Activated T-cell treated with anti-CD3 and anti-CD28 coated beads, Interleukin-2, amount 50 U/mL, for 72 hours (primary cell): ENCODE results near the gene SLC23A1. TPM values are rescaled to one million over a fixed set of nuclear protein-coding genes. Genes with fewer than 3 reads are reported as not detected.
A peak's percentile ranks its signal among the peaks of the same experiment; 100 is the strongest.

Experiments
- ATAC-seq, 2 donors: fragments of 150-1000 bp; cut with Tn5 transposase; replicated peaks in 1 of 2; 2 replicates each; pipeline ENCODE4 v1.10.0; 2021; ENCODE audit warnings: moderate library complexity in 2 of 2, mild to moderate bottlenecking in 1 of 2
- DNase-seq, 2 donors: peaks; one replicate each; pipeline ENCODE4 v3.0.0; 2021 to 2022; ENCODE audit warnings: mixed read lengths in 1 of 2
- H3K27ac Mint-ChIP-seq: one replicate; pipeline ENCODE4 v1.8.0; 2022; ENCODE audit warnings: mild to moderate bottlenecking, moderate library complexity, mixed read lengths
- H3K27me3 Mint-ChIP-seq: one replicate; pipeline ENCODE4 v1.8.0; 2022; ENCODE audit warnings: low read depth, mixed read lengths
- H3K36me3 Mint-ChIP-seq, 2 donors: one replicate each; pipeline ENCODE4 v1.8.0; 2022; ENCODE audit warnings: mixed read lengths in 2 of 2, mild to moderate bottlenecking in 1 of 2; ENCODE audit not compliant: insufficient read depth in 2 of 2
- H3K4me1 Mint-ChIP-seq: one replicate; pipeline ENCODE4 v1.8.0; 2022; ENCODE audit warnings: low read depth, mixed read lengths
- H3K4me3 Mint-ChIP-seq, 2 donors: one replicate each; pipeline ENCODE4 v1.8.0; 2022; ENCODE audit warnings: mild to moderate bottlenecking in 2 of 2, mixed read lengths in 2 of 2, moderate library complexity in 2 of 2
- H3K9me3 Mint-ChIP-seq, 2 donors: one replicate each; pipeline ENCODE4 v1.8.0; 2022; ENCODE audit warnings: mixed read lengths in 2 of 2
- total RNA-seq, 2 donors: library from RNA; stranded (reverse); gene quantifications; one replicate each; pipeline ENCODE4 v1.2.3, GENCODE V29; 2022

Gene SLC23A1
- 1 to 10 TPM; 1.9 to 2.8 TPM for total RNA-seq

DNA sequence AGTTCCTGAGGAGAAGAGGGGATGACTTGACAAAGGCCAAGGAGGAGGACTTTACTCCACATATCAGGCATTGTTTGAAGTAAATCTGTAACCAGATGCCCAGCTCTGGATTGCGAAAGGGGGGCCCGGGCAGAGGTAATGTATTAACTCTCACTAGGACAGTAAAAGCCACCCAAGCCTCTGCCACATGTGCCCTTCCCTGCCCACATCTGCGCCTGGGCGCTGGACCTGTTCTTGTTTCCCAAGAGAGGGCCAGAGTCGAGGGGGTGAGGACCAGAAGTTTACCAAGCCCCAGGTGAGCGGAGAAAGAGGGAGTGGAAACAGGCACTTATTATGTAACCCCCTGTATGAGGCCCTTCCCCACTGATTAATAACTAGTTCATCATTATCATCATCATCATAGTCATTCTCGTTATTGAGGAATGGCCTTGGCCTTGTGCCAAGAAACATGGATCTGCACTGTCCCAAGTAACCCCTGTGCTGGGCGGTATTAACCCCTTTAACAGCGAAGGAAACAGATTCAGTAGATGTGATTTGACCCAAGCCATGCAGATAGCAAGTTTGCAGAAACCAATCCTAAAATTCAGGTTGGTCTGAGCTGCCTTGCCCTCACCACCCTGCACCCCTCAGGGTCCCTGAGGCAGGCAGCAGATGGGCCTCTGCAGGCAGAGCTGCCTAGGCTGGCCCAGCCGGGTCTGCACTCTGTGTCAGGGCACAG, at the start of gene SLC23A1:
Gene SLC23A1, minus strand, starts transcription at position 23 of the 718 bp plus-strand sequence. CDS start 44 bp downstream, outside the sequence.
- Mint-ChIP-seq H3K27me3 (no peaks in the 10 kb centered on the region), H3K4me3 (peak within 1 kb of the TSS in 1 of 2 donors; percentile 29), H3K9me3 (no peaks in the 10 kb centered on the region), H3K27ac (no peak within 1 kb of the TSS), H3K4me1 (peaks cover 39% of the 10 kb centered on the region), H3K36me3 (no peaks in the 10 kb centered on the region)
- ATAC-seq (no peak), DNase-seq (no peak)

DNA sequence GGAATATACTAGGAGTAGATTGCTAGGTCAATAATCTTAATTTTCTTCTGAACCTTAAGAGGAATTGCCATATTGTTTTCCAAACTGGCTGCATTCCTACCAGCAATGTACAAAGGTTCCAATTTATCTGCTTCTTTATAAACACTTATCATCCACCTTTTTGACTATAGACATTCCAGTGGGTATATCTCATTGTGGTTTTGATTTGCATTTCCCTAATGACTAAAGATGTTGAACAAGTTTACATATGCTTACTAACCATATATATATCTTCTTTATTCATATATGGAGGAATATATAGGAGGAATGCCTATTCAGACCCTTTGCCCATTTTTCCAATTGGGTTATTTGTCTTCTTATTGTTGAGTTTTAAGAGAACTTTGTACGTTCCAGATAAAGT, 48.6 kb upstream of the SLC23A1 start:
- H3K27me3 Mint-ChIP-seq = no peaks in the 10 kb centered on the region
- H3K4me3 Mint-ChIP-seq = no peak overlapping the region
- ATAC-seq = no peak
- peaks cover 8 to 24% of the 10 kb centered on the region in 2 donors for H3K36me3 Mint-ChIP-seq
- no peaks in the 10 kb centered on the region for H3K9me3 Mint-ChIP-seq
- peaks cover 27% of the 10 kb centered on the region for H3K4me1 Mint-ChIP-seq
- no peak for DNase-seq
- H3K27ac Mint-ChIP-seq = no peak overlapping the region

DNA sequence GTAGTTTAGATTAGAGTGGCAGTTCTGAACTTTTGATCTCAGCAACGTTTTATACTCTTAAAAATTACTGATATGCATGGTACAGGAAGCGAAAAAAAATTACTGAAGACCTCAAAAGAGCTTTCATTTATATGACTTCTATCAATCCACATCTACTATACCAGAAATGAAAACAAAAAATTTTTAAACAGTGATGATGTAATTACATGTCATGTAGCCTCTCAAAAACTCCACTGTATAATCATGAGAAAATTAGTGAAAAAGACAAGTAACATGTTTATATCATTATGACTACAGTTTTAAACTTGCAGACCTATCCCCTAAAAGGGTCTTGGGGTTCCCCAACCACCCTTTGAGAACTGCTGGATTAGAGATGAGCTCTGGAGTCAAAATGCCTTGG, 46.9 kb upstream of the SLC23A1 start:
- H3K27ac Mint-ChIP-seq = peak overlapping the region; percentile 87
- peaks cover 8 to 19% of the 10 kb centered on the region in 2 donors for H3K36me3 Mint-ChIP-seq
- no peaks in the 10 kb centered on the region for H3K9me3 Mint-ChIP-seq
- no peak for DNase-seq
- peak overlapping the region in 1 of 2 donors; percentile 50 for H3K4me3 Mint-ChIP-seq
- H3K27me3 Mint-ChIP-seq = no peaks in the 10 kb centered on the region
- ATAC-seq = peak; percentile 71 to 83
- peaks cover 26% of the 10 kb centered on the region for H3K4me1 Mint-ChIP-seq

DNA sequence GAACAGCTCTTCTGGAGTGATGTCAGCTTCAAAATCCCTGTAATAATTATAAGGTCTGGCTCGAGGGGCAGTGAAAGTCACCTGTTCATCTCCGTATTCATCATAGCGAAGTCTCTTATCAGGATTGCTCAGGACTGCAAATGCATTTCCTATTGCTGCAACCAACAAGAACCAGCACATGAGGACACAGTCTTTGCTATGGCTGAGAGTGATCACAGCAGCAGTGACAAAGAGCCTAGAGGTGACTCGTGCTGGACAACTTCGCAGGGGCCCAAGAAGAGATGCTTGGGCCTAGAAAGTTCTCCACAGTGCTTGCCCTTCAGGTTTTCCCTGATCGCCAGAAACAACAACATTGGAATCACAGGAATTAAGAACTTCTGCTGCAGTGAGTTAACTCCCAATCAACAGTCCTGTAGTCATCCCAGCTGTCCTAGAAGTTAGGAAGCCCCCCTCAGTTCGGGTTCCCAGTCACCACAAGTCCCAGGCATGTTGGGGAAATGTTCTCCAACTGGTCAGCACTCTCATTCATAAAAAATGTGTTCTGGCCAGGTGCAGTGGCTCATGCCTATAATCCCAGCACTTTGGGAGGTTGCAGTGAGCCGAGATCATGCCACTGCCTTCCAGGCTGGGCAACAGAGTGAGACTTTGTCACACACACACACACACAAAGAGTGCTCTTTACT, 43.2 kb upstream of the SLC23A1 start:
- Mint-ChIP-seq H3K36me3 (peaks cover 11 to 27% of the 10 kb centered on the region in 2 donors), H3K4me1 (peaks cover 26% of the 10 kb centered on the region)

DNA sequence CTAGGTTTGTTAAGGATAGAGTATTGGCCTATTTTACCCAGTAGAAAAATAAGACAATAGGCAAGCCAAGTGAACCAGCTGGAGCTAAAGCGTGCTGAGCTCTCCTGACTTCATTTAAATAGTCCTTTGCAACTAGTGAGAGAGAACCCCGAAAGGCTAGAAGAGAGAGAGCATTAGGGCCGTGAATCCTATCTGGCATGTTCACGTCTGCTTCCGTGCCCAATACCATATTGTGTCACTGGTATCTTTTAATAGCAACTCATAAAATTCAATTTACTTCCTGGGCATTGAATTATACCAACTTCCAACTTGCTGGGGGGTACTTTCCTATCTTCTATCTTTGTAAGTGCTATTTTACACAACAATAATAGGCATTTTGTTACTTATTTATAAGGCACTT, 42.4 kb upstream of the SLC23A1 start:
- no peak for ATAC-seq
- no peaks in the 10 kb centered on the region for H3K27me3 Mint-ChIP-seq

More for the DNA sequence above, 43.2 kb upstream of the SLC23A1 start:
- Mint-ChIP-seq H3K27ac (no peak overlapping the region), H3K27me3 (no peaks in the 10 kb centered on the region), H3K4me3 (no peak overlapping the region), H3K9me3 (no peaks in the 10 kb centered on the region)
- no peak for DNase-seq
- no peak for ATAC-seq

DNA sequence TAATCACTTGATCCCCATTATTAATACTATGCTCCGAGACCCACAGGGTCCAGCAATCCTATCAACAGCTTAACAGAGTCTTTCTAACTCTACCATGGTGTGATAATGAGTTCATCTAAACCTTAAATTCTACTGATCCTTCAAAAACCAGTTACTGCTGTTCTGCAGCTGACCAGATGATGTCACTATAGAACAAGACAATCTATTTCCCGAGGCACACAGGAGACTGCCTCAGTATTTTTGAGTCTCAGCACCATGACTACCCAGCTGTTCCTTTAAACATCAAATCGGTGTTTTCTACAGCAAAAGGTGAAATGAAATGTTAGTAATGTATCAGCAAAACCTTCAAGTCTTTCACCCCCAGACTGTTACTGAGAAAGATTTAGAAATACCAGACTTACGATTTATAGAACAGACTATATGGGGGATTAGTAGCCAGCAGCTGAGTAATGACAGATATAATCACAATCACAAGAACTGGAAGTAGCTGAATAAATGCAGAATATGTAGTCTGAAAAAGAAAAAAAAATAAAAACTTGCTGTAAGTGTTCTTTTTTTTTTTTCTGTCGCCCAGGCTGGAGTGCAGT, 39.3 kb upstream of the SLC23A1 start:
- DNase-seq (peak; percentile 50 to 63), ATAC-seq (peak; percentile 84 to 93)
- Mint-ChIP-seq H3K27ac (peak overlapping the region; percentile 66), H3K9me3 (no peaks in the 10 kb centered on the region), H3K4me3 (no peak overlapping the region), H3K27me3 (no peaks in the 10 kb centered on the region), H3K36me3 (peaks cover 15 to 37% of the 10 kb centered on the region in 2 donors), H3K4me1 (peaks cover 25% of the 10 kb centered on the region)

More for the DNA sequence above, 42.4 kb upstream of the SLC23A1 start:
- Mint-ChIP-seq H3K4me1 (peaks cover 18% of the 10 kb centered on the region), H3K9me3 (no peaks in the 10 kb centered on the region), H3K4me3 (no peak overlapping the region), H3K27ac (no peak overlapping the region), H3K36me3 (peaks cover 11 to 32% of the 10 kb centered on the region in 2 donors)
- no peak for DNase-seq

DNA sequence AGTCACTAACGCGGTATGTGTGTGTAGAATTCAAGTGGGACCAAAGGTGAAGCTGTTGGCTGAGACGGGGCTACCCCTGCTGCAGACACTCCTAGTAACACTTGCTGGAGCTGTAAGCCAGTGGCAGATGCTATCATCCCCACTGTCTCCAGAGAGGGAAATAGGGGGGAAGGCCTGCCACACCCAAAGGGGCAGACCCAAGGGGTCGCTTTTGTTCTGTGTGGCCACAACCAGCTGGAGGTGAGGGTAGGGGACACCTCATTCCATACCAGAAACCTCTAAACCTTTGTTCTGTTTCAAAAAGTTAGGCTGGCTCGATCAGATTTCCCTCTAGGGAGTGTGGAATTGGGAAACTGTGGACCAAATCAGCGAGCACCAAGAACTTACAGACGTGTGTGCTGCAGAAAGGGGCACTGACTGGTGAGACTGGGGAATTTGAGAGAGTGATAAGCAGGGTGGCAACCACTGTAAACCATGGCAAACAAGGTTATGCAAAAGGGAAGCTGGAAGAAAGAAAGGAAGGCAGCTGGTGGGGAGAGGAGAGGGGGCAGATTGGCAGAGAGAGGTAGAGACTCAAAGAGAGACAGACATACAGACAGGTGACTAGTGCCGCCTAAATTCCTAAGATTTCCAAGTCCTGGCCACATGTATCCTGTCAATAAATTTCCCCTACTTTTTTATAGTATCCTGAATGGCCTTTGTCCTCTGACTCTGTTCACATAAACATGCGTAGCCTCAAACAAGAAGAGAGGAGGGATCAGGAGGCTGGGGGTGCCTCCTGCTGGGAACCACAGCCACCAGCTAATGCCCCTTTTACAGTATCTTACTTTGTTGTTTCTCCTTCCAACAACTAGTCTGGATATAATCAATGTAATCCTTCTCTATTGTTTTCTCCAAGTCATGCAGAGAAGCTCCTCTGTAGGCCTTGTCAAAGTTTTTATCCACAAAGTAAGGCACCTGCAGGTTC, 36.4 kb upstream of the SLC23A1 start:
- H3K4me3 Mint-ChIP-seq = no peak overlapping the region
- no peaks in the 10 kb centered on the region for H3K27me3 Mint-ChIP-seq
- ATAC-seq (no peak), DNase-seq (no peak)
- peaks cover 15 to 36% of the 10 kb centered on the region in 2 donors for H3K36me3 Mint-ChIP-seq
- peaks cover 54% of the 10 kb centered on the region for H3K4me1 Mint-ChIP-seq
- H3K9me3 Mint-ChIP-seq = no peaks in the 10 kb centered on the region
- no peak overlapping the region for H3K27ac Mint-ChIP-seq

DNA sequence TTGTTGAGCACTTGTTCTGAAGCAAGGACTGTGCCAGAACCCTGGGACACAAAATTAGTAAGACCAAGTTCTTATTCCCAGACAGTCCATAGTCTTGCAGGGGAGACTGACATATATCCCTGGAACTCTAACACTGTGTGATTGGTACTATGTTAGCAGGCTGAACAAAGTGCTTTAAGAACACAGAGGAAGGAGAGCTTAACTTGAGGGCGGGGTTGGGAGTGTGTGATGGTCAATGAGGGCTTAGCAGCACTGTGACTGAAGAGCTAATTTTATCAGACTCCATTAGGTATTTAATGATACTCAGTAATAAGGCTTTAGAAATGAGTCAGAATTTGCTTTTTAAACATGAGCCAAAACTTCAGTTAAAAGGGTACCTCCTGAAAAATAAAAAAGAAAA, 35.7 kb upstream of the SLC23A1 start:
- Mint-ChIP-seq H3K27ac (peak overlapping the region; percentile 87), H3K4me3 (no peak overlapping the region), H3K27me3 (no peaks in the 10 kb centered on the region), H3K4me1 (peaks cover 61% of the 10 kb centered on the region), H3K36me3 (peaks cover 13 to 35% of the 10 kb centered on the region in 2 donors), H3K9me3 (no peaks in the 10 kb centered on the region)
- DNase-seq (no peak), ATAC-seq (no peak)

DNA sequence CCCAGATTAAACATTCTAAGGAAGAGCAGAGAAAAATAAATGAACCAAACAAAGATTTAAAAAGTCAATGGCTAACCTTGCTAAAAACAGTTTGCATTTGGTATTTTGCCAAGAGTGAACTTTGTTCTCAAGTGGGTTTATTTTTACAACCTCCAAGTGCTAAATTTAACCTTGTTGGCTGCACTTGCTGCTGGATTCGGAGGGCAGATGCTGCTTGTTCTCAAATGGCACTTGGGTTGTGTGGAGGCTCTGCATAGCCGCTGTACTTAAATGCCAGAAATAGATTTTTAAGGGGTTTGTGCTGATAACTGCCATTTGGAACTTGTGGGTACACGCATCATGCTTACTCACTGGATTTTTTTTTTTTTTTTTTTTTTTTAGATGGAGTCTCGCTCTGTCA, 34.1 kb upstream of the SLC23A1 start:
- Mint-ChIP-seq H3K36me3 (peaks cover 10 to 29% of the 10 kb centered on the region in 2 donors), H3K27me3 (no peaks in the 10 kb centered on the region), H3K4me3 (peak overlapping the region in 1 of 2 donors; percentile 51), H3K9me3 (no peaks in the 10 kb centered on the region), H3K27ac (peak overlapping the region; percentile 98), H3K4me1 (peaks cover 71% of the 10 kb centered on the region)
- DNase-seq = no peak
- ATAC-seq = peak in 1 of 2 donors; percentile 12

DNA sequence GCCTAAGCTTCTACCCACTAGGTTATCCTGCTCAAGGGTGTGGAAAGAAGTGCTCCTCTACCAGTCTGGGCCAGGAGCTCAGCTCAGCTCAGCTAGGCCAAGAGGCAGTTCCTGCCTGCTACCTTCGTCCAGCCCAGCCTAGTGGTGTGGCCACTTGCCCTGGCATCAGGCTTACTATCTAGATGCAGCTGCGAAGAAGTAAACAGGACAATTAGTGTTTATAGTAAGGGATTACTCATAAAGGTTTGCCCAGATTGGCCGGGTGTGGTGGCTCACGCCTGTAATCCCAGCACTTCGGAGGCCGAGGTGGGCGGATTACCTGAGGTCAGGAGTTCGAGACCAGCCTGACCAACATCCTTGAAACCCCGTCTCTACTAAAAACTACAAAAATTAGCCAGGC, 33.6 kb upstream of the SLC23A1 start:
- Mint-ChIP-seq H3K9me3 (no peaks in the 10 kb centered on the region), H3K27me3 (no peaks in the 10 kb centered on the region), H3K36me3 (peaks cover 9 to 28% of the 10 kb centered on the region in 2 donors), H3K27ac (peak overlapping the region; percentile 98), H3K4me1 (peaks cover 69% of the 10 kb centered on the region), H3K4me3 (peak overlapping the region in 1 of 2 donors; percentile 51)
- no peak for ATAC-seq
- DNase-seq = no peak

DNA sequence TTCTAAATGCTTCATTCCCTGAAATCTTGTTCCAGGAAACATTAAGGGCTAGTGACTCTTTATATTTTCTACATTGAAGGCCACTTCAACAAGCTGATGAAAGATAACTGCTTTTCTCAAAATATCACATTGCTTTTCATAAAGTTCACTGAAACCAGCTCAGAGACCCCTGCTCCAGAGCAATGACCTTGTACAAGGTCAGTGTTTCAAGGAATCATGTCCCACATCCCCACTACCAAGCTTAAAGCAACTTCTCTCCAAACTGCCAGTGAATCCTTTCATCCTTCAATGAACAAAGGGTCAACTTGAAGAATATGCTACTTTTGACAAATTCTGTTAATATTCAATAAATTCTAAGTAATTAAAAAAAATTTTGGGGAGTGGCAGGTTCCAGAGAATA, 32.8 kb upstream of the SLC23A1 start:
- DNase-seq = no peak
- H3K9me3 Mint-ChIP-seq = no peaks in the 10 kb centered on the region
- peak; percentile 32 for ATAC-seq
- H3K27me3 Mint-ChIP-seq = no peaks in the 10 kb centered on the region
- H3K4me1 Mint-ChIP-seq = peaks cover 69% of the 10 kb centered on the region
- H3K36me3 Mint-ChIP-seq = peaks cover 9 to 26% of the 10 kb centered on the region in 2 donors
- peak overlapping the region; percentile 75 to 82 for H3K4me3 Mint-ChIP-seq
- peak overlapping the region; percentile 98 for H3K27ac Mint-ChIP-seq

DNA sequence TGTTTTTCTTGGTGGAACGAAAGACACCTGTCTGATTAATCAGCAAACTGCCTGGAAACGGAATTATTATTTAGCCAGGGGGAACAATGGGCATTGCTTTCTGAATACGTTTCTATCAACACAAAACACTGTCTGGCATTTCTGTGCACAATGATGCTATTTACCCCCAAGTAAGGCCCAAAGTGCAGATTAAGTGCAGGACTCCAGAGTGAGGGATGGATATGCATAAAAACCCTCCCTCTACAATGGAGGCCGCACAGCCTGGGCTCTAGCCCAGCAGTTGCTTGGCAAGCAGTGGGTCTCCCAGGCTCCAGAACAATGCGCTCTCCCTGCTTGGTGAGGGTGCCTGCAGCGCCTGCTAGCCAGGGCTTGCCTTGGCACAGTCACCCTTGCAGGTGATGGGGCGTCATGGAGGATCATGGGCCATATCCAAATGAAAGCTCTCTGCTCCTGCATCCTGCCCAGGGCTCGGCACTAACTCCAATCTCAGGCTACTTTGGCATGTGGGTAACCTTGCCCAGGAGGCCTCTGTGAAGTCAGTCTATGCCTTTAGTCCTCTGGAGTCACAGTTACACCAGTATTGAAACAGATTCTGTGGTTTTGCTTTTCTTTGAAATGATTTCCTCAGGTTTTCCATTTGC, 32.2 kb upstream of the SLC23A1 start:
- no peaks in the 10 kb centered on the region for H3K9me3 Mint-ChIP-seq
- H3K4me1 Mint-ChIP-seq = peaks cover 69% of the 10 kb centered on the region
- peak overlapping the region; percentile 98 for H3K27ac Mint-ChIP-seq
- H3K36me3 Mint-ChIP-seq = peaks cover 9 to 21% of the 10 kb centered on the region in 2 donors
- peak; percentile 83 to 85 for ATAC-seq
- no peaks in the 10 kb centered on the region for H3K27me3 Mint-ChIP-seq
- DNase-seq = peak; percentile 47 to 51
- peak overlapping the region; percentile 75 to 82 for H3K4me3 Mint-ChIP-seq
